ENCODE measurements around the gene RTCB. TPM values are rescaled to one million over a fixed set of nuclear protein-coding genes. Genes with fewer than 3 reads are reported as not detected.

Gene RTCB
- polyA plus RNA-seq, 2 donors: 12.8 to 52.3 TPM

DNA sequence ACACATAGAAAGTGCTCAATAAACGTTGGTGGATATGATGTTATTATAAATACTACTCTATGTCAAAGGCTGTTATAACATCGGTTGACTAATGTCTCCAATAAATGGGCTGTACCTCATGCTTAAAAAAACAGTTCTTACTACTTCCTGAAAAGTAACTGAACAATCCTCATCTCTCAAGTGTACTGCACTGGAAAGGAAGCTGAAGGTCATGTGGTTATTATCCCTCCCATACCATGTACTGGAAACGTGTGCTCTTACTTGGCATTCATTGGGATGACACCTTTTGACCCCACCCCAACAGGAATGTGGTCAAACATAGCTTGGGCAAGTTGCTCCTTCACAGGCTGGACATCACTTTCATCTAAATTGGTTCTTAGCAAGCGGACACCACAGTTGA is 10.6 kb downstream of the RTCB start:
- Histone ChIP-seq H3K4me3 (ENCODE audit: low read depth in 1 of 2, low read length in 2 of 2) (no peak overlapping the region), H3K27ac (ENCODE audit: low read depth in 2 of 2, low read length in 1 of 2) (no peak overlapping the region), H3K36me3 (ENCODE audit: control insufficient read depth in 2 of 2, insufficient read depth in 2 of 2, low read length in 1 of 2) (peaks cover 6 to 10% of the 10 kb centered on the region in 2 donors), H3K9me3 (ENCODE audit: control insufficient read depth in 2 of 2, insufficient read depth in 1 of 2, low read depth in 1 of 2, low read length in 1 of 2) (no peaks in the 10 kb centered on the region), H3K27me3 (ENCODE audit: control insufficient read depth in 1 of 2, insufficient read depth in 2 of 2, low read length in 2 of 2) (no peaks in the 10 kb centered on the region), H3K4me1 (ENCODE audit: control insufficient read depth in 2 of 2, insufficient read depth in 2 of 2, low read length in 1 of 2) (no peaks in the 10 kb centered on the region)
- WGBS, 2 donors: 69 to 70% methylated on average over 4 of the region's 4 CpGs

DNA sequence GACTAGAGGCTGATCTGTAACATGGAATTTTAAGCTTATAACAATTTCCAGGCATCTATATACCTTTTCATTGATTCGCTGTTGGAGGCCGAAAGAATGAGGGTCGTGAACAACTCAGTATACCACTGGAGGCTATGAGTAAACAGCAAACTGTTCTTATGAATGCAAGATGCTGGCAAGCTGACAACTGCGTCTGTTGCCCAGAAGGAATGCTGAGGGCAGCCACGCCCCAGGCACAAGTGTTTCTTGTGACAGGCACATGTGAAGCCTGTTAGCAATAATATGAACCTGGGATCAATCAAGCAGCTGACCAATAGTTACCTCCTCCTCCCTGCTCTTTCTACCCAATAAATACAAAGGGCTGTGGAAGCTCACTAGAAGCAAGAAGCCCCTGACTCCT is 15.3 kb downstream of the RTCB start:
- no peaks in the 10 kb centered on the region for H3K27me3 ChIP-seq (ENCODE audit: control insufficient read depth in 1 of 2, insufficient read depth in 2 of 2, low read length in 2 of 2)
- no peaks in the 10 kb centered on the region for H3K4me1 ChIP-seq (ENCODE audit: control insufficient read depth in 2 of 2, insufficient read depth in 2 of 2, low read length in 1 of 2)
- WGBS, 2 donors: 80 to 82% methylated on average over 5 of the region's 5 CpGs
- H3K27ac ChIP-seq (ENCODE audit: low read depth in 2 of 2, low read length in 1 of 2): no peak overlapping the region
- no peak overlapping the region for H3K4me3 ChIP-seq (ENCODE audit: low read depth in 1 of 2, low read length in 2 of 2)
- peaks cover 23 to 35% of the 10 kb centered on the region in 2 donors for H3K36me3 ChIP-seq (ENCODE audit: control insufficient read depth in 2 of 2, insufficient read depth in 2 of 2, low read length in 1 of 2)
- no peaks in the 10 kb centered on the region for H3K9me3 ChIP-seq (ENCODE audit: control insufficient read depth in 2 of 2, insufficient read depth in 1 of 2, low read depth in 1 of 2, low read length in 1 of 2)

DNA sequence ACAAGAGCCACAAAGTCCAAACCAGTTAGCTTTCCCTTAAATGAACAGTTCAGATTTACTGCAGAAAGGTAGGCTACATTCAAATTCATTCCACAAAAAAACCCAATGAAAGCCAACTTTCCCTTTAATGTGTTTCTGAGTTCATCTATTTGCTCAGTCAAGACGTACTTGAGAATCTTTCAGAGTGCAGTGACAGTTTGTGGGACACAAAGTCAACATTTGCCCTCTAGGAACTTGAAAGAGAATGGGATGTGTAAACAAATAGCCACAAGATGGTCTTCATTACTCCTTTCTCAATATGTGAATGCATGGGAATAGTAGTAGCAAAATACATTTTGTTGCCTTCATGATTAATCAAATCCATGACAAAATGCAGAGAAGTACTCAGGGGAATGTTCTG is 15.8 kb downstream of the RTCB start:
- peaks cover 23 to 32% of the 10 kb centered on the region in 2 donors for H3K36me3 ChIP-seq (ENCODE audit: control insufficient read depth in 2 of 2, insufficient read depth in 2 of 2, low read length in 1 of 2)
- H3K4me1 ChIP-seq (ENCODE audit: control insufficient read depth in 2 of 2, insufficient read depth in 2 of 2, low read length in 1 of 2): no peaks in the 10 kb centered on the region

DNA sequence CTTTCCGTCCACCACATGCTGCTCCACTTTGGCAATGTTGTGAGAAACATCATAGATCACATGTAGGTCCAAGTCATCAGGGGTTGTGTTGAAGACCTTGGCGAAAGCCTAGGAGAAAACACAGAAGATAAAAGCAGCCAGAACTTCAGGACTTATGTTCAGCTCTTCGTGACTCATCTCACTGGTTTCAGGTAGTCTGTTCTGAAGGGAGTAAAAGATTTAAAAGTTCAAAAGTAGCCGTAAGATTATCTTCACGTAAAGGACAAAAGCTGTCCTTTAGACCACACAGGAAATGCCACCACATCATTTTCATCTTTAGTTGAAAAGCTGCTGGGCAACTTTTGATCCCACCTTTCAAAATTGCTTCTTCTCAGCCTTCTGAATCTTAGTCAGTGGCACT is 16.9 kb downstream of the RTCB start:
- Histone ChIP-seq H3K27me3 (ENCODE audit: control insufficient read depth in 1 of 2, insufficient read depth in 2 of 2, low read length in 2 of 2) (no peaks in the 10 kb centered on the region), H3K36me3 (ENCODE audit: control insufficient read depth in 2 of 2, insufficient read depth in 2 of 2, low read length in 1 of 2) (peaks cover 23 to 32% of the 10 kb centered on the region in 2 donors), H3K27ac (ENCODE audit: low read depth in 2 of 2, low read length in 1 of 2) (no peak overlapping the region), H3K4me1 (ENCODE audit: control insufficient read depth in 2 of 2, insufficient read depth in 2 of 2, low read length in 1 of 2) (no peaks in the 10 kb centered on the region), H3K4me3 (ENCODE audit: low read depth in 1 of 2, low read length in 2 of 2) (no peak overlapping the region), H3K9me3 (ENCODE audit: control insufficient read depth in 2 of 2, insufficient read depth in 1 of 2, low read depth in 1 of 2, low read length in 1 of 2) (no peaks in the 10 kb centered on the region)
- WGBS, 2 donors: 86 to 87% methylated on average over 5 of the region's 5 CpGs

More for the DNA sequence above, 15.8 kb downstream of the RTCB start:
- 79 to 81% methylated on average over 1 of the region's 1 CpG for WGBS, 2 donors
- Histone ChIP-seq H3K27me3 (ENCODE audit: control insufficient read depth in 1 of 2, insufficient read depth in 2 of 2, low read length in 2 of 2) (no peaks in the 10 kb centered on the region), H3K27ac (ENCODE audit: low read depth in 2 of 2, low read length in 1 of 2) (no peak overlapping the region), H3K9me3 (ENCODE audit: control insufficient read depth in 2 of 2, insufficient read depth in 1 of 2, low read depth in 1 of 2, low read length in 1 of 2) (no peaks in the 10 kb centered on the region), H3K4me3 (ENCODE audit: low read depth in 1 of 2, low read length in 2 of 2) (no peak overlapping the region)

DNA sequence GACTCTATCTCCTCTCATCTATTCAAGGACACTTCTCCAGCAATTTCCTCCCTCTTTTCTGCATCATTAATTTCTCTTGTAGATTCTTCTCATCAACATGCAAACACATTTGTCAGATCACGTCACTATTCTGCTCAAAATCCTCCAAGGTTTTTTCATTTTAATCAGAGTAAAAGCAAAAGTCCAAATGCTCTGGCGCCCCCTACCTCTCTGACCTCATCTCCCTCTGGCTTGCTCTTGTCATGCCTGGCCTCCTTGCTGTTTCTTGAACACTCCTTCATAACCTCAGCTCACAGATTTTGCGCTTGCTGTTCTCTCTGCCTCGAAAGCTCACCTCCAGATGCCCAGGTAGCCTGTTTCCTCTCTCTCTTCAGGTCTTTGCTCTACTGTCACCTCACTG is 22.4 kb downstream of the RTCB start:
- Histone ChIP-seq H3K4me3 (ENCODE audit: low read depth in 1 of 2, low read length in 2 of 2) (no peak overlapping the region), H3K27me3 (ENCODE audit: control insufficient read depth in 1 of 2, insufficient read depth in 2 of 2, low read length in 2 of 2) (no peaks in the 10 kb centered on the region), H3K9me3 (ENCODE audit: control insufficient read depth in 2 of 2, insufficient read depth in 1 of 2, low read depth in 1 of 2, low read length in 1 of 2) (no peaks in the 10 kb centered on the region), H3K4me1 (ENCODE audit: control insufficient read depth in 2 of 2, insufficient read depth in 2 of 2, low read length in 1 of 2) (no peaks in the 10 kb centered on the region), H3K27ac (ENCODE audit: low read depth in 2 of 2, low read length in 1 of 2) (no peak overlapping the region), H3K36me3 (ENCODE audit: control insufficient read depth in 2 of 2, insufficient read depth in 2 of 2, low read length in 1 of 2) (peaks cover 19 to 30% of the 10 kb centered on the region in 2 donors)
- WGBS, 2 donors: 77 to 82% methylated on average over 4 of the region's 4 CpGs

DNA sequence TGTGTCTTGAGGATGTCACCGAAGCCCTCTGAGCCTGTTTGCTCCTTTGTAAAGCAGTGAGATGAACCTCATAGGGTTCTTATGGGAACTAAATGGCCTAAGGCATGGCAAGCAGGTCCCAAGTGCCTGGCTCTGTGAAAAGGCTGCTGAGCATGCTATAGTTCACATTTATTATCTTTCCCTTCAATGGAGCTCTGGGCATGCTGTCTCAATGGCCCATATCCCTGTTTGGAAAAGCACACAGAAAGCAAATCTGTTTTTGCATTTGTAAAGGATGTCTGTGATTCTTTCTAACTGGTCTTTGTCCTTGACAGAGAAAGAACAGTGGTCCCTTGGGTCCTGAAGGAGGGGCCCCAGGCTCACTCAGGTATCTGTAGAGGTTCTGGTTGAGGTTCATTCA is 26.4 kb downstream of the RTCB start:
- no peaks in the 10 kb centered on the region for H3K9me3 ChIP-seq (ENCODE audit: control insufficient read depth in 2 of 2, insufficient read depth in 1 of 2, low read depth in 1 of 2, low read length in 1 of 2)
- H3K27me3 ChIP-seq (ENCODE audit: control insufficient read depth in 1 of 2, insufficient read depth in 2 of 2, low read length in 2 of 2): no peaks in the 10 kb centered on the region
- H3K4me1 ChIP-seq (ENCODE audit: control insufficient read depth in 2 of 2, insufficient read depth in 2 of 2, low read length in 1 of 2): no peaks in the 10 kb centered on the region
- peaks cover 7 to 14% of the 10 kb centered on the region in 2 donors for H3K36me3 ChIP-seq (ENCODE audit: control insufficient read depth in 2 of 2, insufficient read depth in 2 of 2, low read length in 1 of 2)
- WGBS, 2 donors: 97 to 98% methylated on average over 1 of the region's 1 CpG
- no peak overlapping the region for H3K27ac ChIP-seq (ENCODE audit: low read depth in 2 of 2, low read length in 1 of 2)
- no peak overlapping the region for H3K4me3 ChIP-seq (ENCODE audit: low read depth in 1 of 2, low read length in 2 of 2)

DNA sequence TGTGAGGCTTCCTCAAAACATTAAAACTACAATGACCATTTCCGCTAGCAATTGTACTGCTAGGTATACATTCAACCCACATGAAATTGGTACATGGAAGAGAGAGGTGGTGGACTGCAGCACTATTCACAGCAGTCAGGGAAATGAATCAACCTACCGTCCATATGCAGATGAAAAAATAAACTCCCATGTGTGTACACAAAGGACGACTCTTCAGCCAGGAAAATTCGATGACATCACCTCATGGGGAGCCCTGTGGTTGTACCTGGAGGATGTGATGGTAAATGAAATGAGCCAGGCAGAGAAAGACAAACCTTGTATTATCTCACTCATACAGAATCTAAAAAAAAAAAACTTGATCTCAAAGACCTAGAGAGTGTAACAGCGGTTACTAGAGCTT is 31.1 kb downstream of the RTCB start:
- Histone ChIP-seq H3K27ac (ENCODE audit: low read depth in 2 of 2, low read length in 1 of 2) (no peak overlapping the region), H3K9me3 (ENCODE audit: control insufficient read depth in 2 of 2, insufficient read depth in 1 of 2, low read depth in 1 of 2, low read length in 1 of 2) (no peaks in the 10 kb centered on the region), H3K27me3 (ENCODE audit: control insufficient read depth in 1 of 2, insufficient read depth in 2 of 2, low read length in 2 of 2) (no peaks in the 10 kb centered on the region), H3K4me3 (ENCODE audit: low read depth in 1 of 2, low read length in 2 of 2) (no peak overlapping the region), H3K4me1 (ENCODE audit: control insufficient read depth in 2 of 2, insufficient read depth in 2 of 2, low read length in 1 of 2) (peaks cover 0 to 2% of the 10 kb centered on the region in 2 donors), H3K36me3 (ENCODE audit: control insufficient read depth in 2 of 2, insufficient read depth in 2 of 2, low read length in 1 of 2) (no peaks in the 10 kb centered on the region)
- 55 to 66% methylated on average over 5 of the region's 5 CpGs for WGBS, 2 donors

DNA sequence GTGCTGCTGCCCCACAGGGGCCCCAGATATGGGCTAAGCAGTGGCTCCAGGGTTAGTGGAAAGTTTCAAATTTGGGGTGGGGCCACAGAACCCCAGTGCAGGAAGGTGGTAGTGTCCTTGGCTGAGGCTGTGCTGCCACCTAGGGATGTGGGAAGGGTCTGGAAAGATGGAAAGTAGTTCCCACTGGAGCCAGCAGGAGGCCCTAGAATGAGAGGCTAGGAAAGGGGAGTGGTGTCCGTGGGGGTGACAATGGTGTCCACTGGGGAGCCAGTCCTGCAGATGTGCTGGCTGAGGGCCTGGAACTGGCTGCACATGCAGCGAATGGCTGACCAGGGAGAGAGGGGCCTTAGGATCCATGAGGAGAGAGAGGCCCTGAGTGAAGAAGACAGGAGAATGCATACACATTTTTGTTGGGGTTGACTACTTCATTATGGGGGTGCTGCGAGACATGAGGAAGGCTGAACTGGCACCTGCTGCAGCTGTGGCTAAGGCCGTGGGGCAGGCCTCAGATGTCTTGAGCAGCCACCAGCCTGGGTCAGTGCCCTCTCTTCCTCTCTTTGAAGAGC is 33.3 kb downstream of the RTCB start:
- 46 to 60% methylated on average over 4 of the region's 4 CpGs for WGBS, 2 donors
- H3K9me3 ChIP-seq (ENCODE audit: control insufficient read depth in 2 of 2, insufficient read depth in 1 of 2, low read depth in 1 of 2, low read length in 1 of 2): no peaks in the 10 kb centered on the region
- H3K27ac ChIP-seq (ENCODE audit: low read depth in 2 of 2, low read length in 1 of 2): no peak overlapping the region

DNA sequence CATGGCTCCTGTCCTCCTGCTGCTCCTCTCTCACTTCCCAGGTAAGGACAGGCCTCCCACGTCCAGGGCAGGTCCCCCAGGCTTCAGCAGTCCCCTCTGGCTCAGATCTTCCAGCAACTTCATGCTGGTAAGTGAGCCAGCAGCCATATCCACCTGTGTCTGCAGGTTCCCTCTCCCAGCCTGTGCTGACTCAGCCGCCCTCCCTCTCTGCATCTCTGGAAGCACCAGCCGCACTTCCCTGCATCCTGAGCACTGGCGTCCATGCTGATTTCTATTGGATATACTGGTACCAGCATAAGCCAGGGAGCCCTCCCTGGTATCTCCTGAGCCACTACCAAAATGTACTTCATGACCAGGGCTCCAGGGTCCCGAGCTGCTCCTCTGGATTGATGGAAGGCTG is 35.4 kb downstream of the RTCB start:
- H3K27me3 ChIP-seq (ENCODE audit: control insufficient read depth in 1 of 2, insufficient read depth in 2 of 2, low read length in 2 of 2): no peaks in the 10 kb centered on the region
- H3K4me3 ChIP-seq (ENCODE audit: low read depth in 1 of 2, low read length in 2 of 2): no peak overlapping the region
- 68 to 70% methylated on average over 5 of the region's 5 CpGs for WGBS, 2 donors
- H3K9me3 ChIP-seq (ENCODE audit: control insufficient read depth in 2 of 2, insufficient read depth in 1 of 2, low read depth in 1 of 2, low read length in 1 of 2): no peaks in the 10 kb centered on the region
- no peak overlapping the region for H3K27ac ChIP-seq (ENCODE audit: low read depth in 2 of 2, low read length in 1 of 2)
- H3K4me1 ChIP-seq (ENCODE audit: control insufficient read depth in 2 of 2, insufficient read depth in 2 of 2, low read length in 1 of 2): peaks cover 0 to 2% of the 10 kb centered on the region in 2 donors
- H3K36me3 ChIP-seq (ENCODE audit: control insufficient read depth in 2 of 2, insufficient read depth in 2 of 2, low read length in 1 of 2): no peaks in the 10 kb centered on the region

More for the DNA sequence above, 33.3 kb downstream of the RTCB start:
- H3K4me1 ChIP-seq (ENCODE audit: control insufficient read depth in 2 of 2, insufficient read depth in 2 of 2, low read length in 1 of 2): peaks cover 0 to 2% of the 10 kb centered on the region in 2 donors
- no peaks in the 10 kb centered on the region for H3K27me3 ChIP-seq (ENCODE audit: control insufficient read depth in 1 of 2, insufficient read depth in 2 of 2, low read length in 2 of 2)
- no peak overlapping the region for H3K4me3 ChIP-seq (ENCODE audit: low read depth in 1 of 2, low read length in 2 of 2)
- H3K36me3 ChIP-seq (ENCODE audit: control insufficient read depth in 2 of 2, insufficient read depth in 2 of 2, low read length in 1 of 2): no peaks in the 10 kb centered on the region

DNA sequence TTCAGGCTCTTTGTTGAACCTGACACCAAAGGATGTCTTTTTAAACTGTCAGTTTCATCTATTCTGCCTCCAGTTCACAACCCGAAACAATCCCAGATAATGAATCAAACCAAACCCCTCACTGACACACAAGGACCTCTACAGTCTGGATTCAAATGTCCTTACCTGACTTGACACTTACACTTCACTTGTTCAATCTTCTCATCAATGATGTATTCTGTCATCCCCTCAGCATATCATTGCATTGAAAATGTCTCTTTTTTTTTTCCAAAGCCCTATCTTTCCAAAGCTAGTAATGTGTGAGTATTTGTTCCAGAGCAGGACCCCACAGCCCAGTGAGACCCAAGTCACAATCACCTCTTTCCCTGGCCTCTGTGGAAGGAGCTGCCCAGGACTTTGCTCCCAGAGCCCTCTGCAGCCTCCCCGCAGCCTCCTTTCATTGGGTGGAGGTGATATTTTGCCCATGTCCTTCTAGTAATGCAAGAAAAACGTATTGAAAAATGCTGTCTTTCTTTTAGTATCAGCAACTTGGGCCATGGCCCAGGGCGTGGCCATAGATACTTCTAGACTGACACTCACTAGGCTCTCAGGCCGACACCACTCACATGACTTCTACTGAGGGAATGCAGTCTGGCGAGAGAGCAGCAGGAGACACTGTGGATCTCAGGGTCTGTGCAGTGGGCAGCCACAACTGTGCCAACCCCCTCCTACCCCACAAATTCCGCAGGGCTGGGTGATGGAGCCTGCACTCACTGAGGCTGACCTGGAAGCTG is 36.2 kb downstream of the RTCB start:
- no peaks in the 10 kb centered on the region for H3K9me3 ChIP-seq (ENCODE audit: control insufficient read depth in 2 of 2, insufficient read depth in 1 of 2, low read depth in 1 of 2, low read length in 1 of 2)
- no peak overlapping the region for H3K27ac ChIP-seq (ENCODE audit: low read depth in 2 of 2, low read length in 1 of 2)
- H3K4me3 ChIP-seq (ENCODE audit: low read depth in 1 of 2, low read length in 2 of 2): no peak overlapping the region
- 77 to 80% methylated on average over 7 of the region's 7 CpGs for WGBS, 2 donors
- peaks cover 0 to 2% of the 10 kb centered on the region in 2 donors for H3K4me1 ChIP-seq (ENCODE audit: control insufficient read depth in 2 of 2, insufficient read depth in 2 of 2, low read length in 1 of 2)
- H3K27me3 ChIP-seq (ENCODE audit: control insufficient read depth in 1 of 2, insufficient read depth in 2 of 2, low read length in 2 of 2): no peaks in the 10 kb centered on the region
- H3K36me3 ChIP-seq (ENCODE audit: control insufficient read depth in 2 of 2, insufficient read depth in 2 of 2, low read length in 1 of 2): no peaks in the 10 kb centered on the region

Data from esophagus (tissue), 2 donors.